Measurements from ENCODE around the gene CACNB1. TPM values are rescaled to one million over a fixed set of nuclear protein-coding genes. Genes with fewer than 3 reads are reported as not detected.

CACNB1 gene
- total RNA-seq, 1 experiment from 2014 or later = 6.6 TPM

DNA sequence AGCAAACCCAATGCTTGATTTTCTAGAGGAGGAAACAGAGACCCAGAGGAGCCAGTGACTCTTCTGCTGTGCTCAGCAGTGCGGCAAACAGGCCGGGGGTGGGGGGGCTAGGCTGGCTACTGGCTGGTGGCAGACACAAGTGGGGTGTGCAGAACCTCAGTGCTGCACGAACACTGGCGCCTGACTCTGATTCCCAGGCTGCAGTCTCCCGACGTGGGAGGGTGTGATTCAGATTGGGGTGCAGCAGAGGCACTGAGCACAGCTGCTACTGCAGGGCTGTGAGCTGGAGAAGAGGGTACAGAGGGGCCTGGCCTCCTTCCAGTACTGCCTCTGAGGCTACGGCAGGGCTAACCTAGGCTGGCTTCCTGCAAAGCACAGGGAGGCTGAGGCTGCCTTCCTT lies 10.7 kb upstream of the CACNB1 start:
- Mint-ChIP-seq H3K4me3 (ENCODE audit: unreplicated experiment) (peak overlapping the region; percentile 54), H3K27me3 (ENCODE audit: insufficient read depth, unreplicated experiment) (no peaks in the 10 kb centered on the region), H3K9me3 (ENCODE audit: unreplicated experiment) (no peaks in the 10 kb centered on the region), H3K27ac (ENCODE audit: low read depth, unreplicated experiment) (no peak overlapping the region), H3K36me3 (ENCODE audit: insufficient read depth, unreplicated experiment) (peaks cover 31% of the 10 kb centered on the region), H3K4me1 (ENCODE audit: insufficient read depth, unreplicated experiment) (peaks cover 43% of the 10 kb centered on the region)
- DNase-seq (ENCODE audit: unreplicated experiment) = no peak
- CTCF ChIA-PET = interaction anchor here (0.5 to 13.7 kb wide), 6 partner anchors 25 to 808 kb away, joined by 3 to 485 read pairs (median 3); no protein-coding TSS in a partner anchor
- intact Hi-C loops (cut with micrococcal nuclease) = loop anchor here (5.0 kb wide), 1 partner anchor 194 kb away; the partner anchor contains the start of gene FBXL20
- TF ChIP-seq CTCF (IDR thresholded peaks at IDR 0.05; ENCODE audit: unreplicated experiment) = no peak
- POLR2A ChIA-PET = interaction anchor here (1.2 to 5.2 kb wide), 8 partner anchors 8 to 253 kb away, joined by 3 to 75 read pairs (median 18); partner anchors contain the start of genes CDK12, FBXL20 and RPL19
- no TSS peak for BruUV-seq (replicated peaks)

DNA sequence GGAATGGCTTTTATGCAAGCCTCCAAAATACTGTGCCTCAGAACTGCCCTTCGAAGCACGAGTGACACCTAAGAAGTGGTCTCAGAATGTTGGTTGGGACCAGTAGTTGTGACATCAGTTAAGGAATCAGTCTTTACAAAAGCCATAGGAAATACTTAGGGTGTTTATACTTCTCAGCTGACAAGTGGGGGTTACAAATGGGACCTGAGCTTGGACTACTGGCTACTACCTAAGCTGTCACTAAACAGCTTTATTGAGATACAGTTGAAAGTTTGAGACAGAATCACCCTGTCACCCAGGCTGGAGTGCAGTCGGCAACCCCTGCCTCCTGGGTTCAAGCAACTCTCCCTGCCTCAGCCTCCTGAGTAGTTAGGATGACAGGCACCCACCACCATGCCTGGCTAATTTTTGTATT lies 7.7 kb upstream of the CACNB1 start:
- no peak overlapping the region for H3K27ac Mint-ChIP-seq (ENCODE audit: low read depth, unreplicated experiment)
- no peak for DNase-seq (ENCODE audit: unreplicated experiment)
- ChIA-PET POLR2A (interaction anchor here (2.3 to 5.2 kb wide), 3 partner anchors 30 to 40 kb away, joined by 8 to 75 read pairs (median 20); no protein-coding TSS in a partner anchor), CTCF (interaction anchor here (0.6 to 13.7 kb wide), 3 partner anchors 35 to 473 kb away, joined by 4 to 485 read pairs (median 5); no protein-coding TSS in a partner anchor)
- no peaks in the 10 kb centered on the region for H3K9me3 Mint-ChIP-seq (ENCODE audit: unreplicated experiment)
- H3K4me3 Mint-ChIP-seq (ENCODE audit: unreplicated experiment) = no peak overlapping the region
- peaks cover 61% of the 10 kb centered on the region for H3K36me3 Mint-ChIP-seq (ENCODE audit: insufficient read depth, unreplicated experiment)
- no TSS peak for BruUV-seq (replicated peaks)
- no peaks in the 10 kb centered on the region for H3K27me3 Mint-ChIP-seq (ENCODE audit: insufficient read depth, unreplicated experiment)
- peaks cover 35% of the 10 kb centered on the region for H3K4me1 Mint-ChIP-seq (ENCODE audit: insufficient read depth, unreplicated experiment)
- no peak for TF ChIP-seq CTCF (IDR thresholded peaks at IDR 0.05; ENCODE audit: unreplicated experiment)
- intact Hi-C loops (cut with micrococcal nuclease) = loop anchor here (5.0 kb wide), 1 partner anchor 197 kb away; the partner anchor contains the start of gene FBXL20

- H3K27ac Mint-ChIP-seq (ENCODE audit: low read depth, unreplicated experiment) = no peak overlapping the region
- ChIA-PET POLR2A (interaction anchor here (1.0 to 1.4 kb wide), 3 partner anchors 32 to 50 kb away, joined by 3 to 5 read pairs (median 3); no protein-coding TSS in a partner anchor), CTCF (interaction anchor here (1.0 to 13.7 kb wide), 2 partner anchors 36 to 221 kb away, joined by 5 to 485 read pairs; no protein-coding TSS in a partner anchor)
- peaks cover 68% of the 10 kb centered on the region for H3K36me3 Mint-ChIP-seq (ENCODE audit: insufficient read depth, unreplicated experiment)
- TSS peak; percentile 1 for BruUV-seq (replicated peaks)
- peaks cover 37% of the 10 kb centered on the region for H3K4me1 Mint-ChIP-seq (ENCODE audit: insufficient read depth, unreplicated experiment)
- no peak for DNase-seq (ENCODE audit: unreplicated experiment)
- no peaks in the 10 kb centered on the region for H3K9me3 Mint-ChIP-seq (ENCODE audit: unreplicated experiment)
- TF ChIP-seq CTCF (IDR thresholded peaks at IDR 0.05; ENCODE audit: unreplicated experiment) = no peak
- intact Hi-C loops (cut with micrococcal nuclease) = no loop called here
- H3K27me3 Mint-ChIP-seq (ENCODE audit: insufficient read depth, unreplicated experiment) = no peaks in the 10 kb centered on the region
- no peak overlapping the region for H3K4me3 Mint-ChIP-seq (ENCODE audit: unreplicated experiment)
Observed at GRCh38 chr17:39204245-39204644, 6.8 kb upstream of the CACNB1 start.

GRCh38 chr17:39200957-39201510 lies 3.6 kb upstream of the CACNB1 start:
- intact Hi-C loops (cut with micrococcal nuclease) = no loop called here
- Mint-ChIP-seq H3K4me3 (ENCODE audit: unreplicated experiment) (peak overlapping the region; percentile 90), H3K27ac (ENCODE audit: low read depth, unreplicated experiment) (peak overlapping the region; percentile 100), H3K4me1 (ENCODE audit: insufficient read depth, unreplicated experiment) (peaks cover 22% of the 10 kb centered on the region), H3K36me3 (ENCODE audit: insufficient read depth, unreplicated experiment) (peaks cover 66% of the 10 kb centered on the region), H3K27me3 (ENCODE audit: insufficient read depth, unreplicated experiment) (no peaks in the 10 kb centered on the region), H3K9me3 (ENCODE audit: unreplicated experiment) (no peaks in the 10 kb centered on the region)
- ChIA-PET CTCF (interaction anchor here (0.7 to 13.7 kb wide), 3 partner anchors 11 to 39 kb away, joined by 3 to 485 read pairs (median 3); no protein-coding TSS in a partner anchor), POLR2A (interaction anchor here (0.7 to 2.5 kb wide), 11 partner anchors 8 to 348 kb away, joined by 3 to 34 read pairs (median 4); partner anchors contain the start of genes FBXL20, LASP1 and RPL23)
- no peak for TF ChIP-seq CTCF (IDR thresholded peaks at IDR 0.05; ENCODE audit: unreplicated experiment)
- no TSS peak for BruUV-seq (replicated peaks)
- DNase-seq (ENCODE audit: unreplicated experiment) = no peak

Measured in MCF 10A (cell line).